ENCODE data around the gene SEMA5A.

DNA sequence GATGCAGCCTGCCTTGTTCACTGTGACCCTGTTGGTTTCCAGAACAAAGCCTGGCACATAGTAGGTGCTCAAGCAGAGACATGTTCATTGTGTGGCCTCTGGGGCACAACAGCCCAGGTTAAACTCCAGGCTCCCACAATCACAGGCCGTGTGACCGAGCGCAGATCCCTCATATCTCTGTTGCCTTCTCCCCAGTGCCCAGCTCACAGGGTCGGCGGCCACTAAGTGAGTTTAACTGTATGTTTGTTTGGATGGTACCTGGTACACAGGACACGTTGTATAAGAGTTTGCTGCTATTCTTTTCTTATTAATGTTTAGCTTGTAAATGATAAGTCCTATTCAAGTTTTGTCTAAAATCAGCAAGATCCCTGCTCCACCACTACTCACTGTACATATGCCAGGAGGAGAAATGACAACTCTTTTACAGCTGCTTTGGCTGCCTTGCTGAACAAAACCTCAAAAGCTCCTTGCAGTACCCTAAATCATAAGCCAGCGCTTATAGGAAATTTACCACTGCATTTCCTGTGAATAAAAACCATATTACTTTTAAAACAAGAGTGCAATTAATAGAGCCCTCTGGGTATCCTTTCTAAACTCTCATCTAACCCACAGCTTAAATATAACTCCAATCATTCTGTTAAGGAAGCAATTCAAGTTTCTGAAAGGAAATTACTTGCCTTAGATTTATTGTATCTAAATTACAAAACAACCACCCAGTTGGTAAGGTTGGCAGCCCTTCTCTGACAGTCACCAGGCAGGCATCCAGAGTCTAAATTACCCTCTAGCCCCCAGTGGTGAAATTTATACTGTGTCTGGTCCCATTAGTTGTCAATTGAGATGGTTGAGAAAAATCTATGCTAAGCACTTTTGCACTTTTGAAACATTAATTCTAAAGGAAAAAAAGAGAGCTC lies 379.4 kb downstream of the SEMA5A start:
- TF ChIP-seq CTCF (IDR thresholded peaks at IDR 0.05 in 4 of 5, conservative IDR thresholded peaks at IDR 0.05 in 1 of 5) (no peak), POLR2A (IDR thresholded peaks at IDR 0.05) (no peak)

Data from gastrocnemius medialis (tissue), 4 donors.